HL-60 (cell line): ENCODE results near the gene MBD2.

Experiments
- GABPA ChIP-seq: IDR thresholded peaks from 2 replicates; pipeline ENCODE4 v1.6.1; 2012; ENCODE audit warnings: low read depth
- POLR2AphosphoS5 ChIP-seq: IDR thresholded peaks from 2 replicates; pipeline ENCODE4 v1.6.1; 2012; ENCODE audit warnings: low read depth
- SPI1 ChIP-seq: IDR thresholded peaks from 2 replicates; pipeline ENCODE4 v1.6.1; 2012; ENCODE audit warnings: low read depth, mild to moderate bottlenecking, borderline replicate concordance
- TF ChIP-seq, protein P1 (sequence below): IDR thresholded peaks from one replicate; pipeline ENCODE4 v1.5.1; 2011; ENCODE audit warnings: low read length, control low read depth, inconsistent platforms; ENCODE audit not compliant: insufficient read depth
- TF ChIP-seq, protein P2 (sequence below): IDR thresholded peaks from 2 replicates; pipeline ENCODE4 v1.6.1; 2012; ENCODE audit warnings: low read depth; ENCODE audit not compliant: insufficient replicate concordance

DNA sequence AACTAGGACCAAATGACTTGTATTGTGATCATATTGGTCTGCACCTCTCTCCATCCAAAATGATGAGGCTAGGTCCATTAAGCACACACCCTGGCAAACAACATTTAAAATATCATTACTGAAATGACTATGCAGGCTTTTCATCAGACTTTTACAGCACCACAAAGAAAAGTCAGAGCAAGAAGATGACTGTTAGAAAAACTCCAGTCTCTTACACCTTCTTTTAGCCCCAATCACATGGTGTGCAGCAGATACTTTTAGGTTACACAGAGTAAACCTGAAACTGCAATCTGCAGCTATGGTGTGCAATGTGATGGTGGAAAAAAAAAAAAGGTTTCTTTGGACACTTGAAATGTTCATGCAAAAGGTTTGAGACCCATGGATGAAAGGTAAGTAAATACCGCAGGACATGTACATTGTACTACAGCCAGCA, 39.5 kb upstream of the MBD2 start:
- TF ChIP-seq POLR2AphosphoS5 (no peak), GABPA (no peak), SPI1 (no peak)
- TF ChIP-seq, protein P1, sequence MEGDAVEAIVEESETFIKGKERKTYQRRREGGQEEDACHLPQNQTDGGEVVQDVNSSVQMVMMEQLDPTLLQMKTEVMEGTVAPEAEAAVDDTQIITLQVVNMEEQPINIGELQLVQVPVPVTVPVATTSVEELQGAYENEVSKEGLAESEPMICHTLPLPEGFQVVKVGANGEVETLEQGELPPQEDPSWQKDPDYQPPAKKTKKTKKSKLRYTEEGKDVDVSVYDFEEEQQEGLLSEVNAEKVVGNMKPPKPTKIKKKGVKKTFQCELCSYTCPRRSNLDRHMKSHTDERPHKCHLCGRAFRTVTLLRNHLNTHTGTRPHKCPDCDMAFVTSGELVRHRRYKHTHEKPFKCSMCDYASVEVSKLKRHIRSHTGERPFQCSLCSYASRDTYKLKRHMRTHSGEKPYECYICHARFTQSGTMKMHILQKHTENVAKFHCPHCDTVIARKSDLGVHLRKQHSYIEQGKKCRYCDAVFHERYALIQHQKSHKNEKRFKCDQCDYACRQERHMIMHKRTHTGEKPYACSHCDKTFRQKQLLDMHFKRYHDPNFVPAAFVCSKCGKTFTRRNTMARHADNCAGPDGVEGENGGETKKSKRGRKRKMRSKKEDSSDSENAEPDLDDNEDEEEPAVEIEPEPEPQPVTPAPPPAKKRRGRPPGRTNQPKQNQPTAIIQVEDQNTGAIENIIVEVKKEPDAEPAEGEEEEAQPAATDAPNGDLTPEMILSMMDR: no peak
- TF ChIP-seq, protein P2, sequence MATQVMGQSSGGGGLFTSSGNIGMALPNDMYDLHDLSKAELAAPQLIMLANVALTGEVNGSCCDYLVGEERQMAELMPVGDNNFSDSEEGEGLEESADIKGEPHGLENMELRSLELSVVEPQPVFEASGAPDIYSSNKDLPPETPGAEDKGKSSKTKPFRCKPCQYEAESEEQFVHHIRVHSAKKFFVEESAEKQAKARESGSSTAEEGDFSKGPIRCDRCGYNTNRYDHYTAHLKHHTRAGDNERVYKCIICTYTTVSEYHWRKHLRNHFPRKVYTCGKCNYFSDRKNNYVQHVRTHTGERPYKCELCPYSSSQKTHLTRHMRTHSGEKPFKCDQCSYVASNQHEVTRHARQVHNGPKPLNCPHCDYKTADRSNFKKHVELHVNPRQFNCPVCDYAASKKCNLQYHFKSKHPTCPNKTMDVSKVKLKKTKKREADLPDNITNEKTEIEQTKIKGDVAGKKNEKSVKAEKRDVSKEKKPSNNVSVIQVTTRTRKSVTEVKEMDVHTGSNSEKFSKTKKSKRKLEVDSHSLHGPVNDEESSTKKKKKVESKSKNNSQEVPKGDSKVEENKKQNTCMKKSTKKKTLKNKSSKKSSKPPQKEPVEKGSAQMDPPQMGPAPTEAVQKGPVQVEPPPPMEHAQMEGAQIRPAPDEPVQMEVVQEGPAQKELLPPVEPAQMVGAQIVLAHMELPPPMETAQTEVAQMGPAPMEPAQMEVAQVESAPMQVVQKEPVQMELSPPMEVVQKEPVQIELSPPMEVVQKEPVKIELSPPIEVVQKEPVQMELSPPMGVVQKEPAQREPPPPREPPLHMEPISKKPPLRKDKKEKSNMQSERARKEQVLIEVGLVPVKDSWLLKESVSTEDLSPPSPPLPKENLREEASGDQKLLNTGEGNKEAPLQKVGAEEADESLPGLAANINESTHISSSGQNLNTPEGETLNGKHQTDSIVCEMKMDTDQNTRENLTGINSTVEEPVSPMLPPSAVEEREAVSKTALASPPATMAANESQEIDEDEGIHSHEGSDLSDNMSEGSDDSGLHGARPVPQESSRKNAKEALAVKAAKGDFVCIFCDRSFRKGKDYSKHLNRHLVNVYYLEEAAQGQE: no peak
